ENCODE measurements around the gene MAD1L1.

Gene MAD1L1

DNA sequence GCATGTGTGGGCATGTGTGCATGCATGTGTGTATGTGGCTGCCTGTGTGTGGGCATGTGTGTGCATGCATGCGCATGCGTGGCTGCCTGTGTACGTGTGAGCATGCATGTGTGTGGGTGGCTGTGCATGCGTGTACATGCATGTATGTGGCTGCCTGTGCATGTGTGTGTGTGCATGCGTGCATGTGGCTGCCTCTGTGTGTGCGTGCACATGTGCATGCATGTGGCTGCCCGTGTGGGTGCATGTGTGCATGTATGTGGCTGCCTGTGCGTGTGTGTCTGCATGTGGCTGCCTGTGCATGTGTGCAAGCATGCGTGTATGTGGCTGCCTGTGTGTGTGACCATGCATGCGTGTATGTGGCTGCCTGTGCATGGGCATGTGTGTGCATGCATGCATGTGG lies 345.5 kb downstream of the MAD1L1 start:
- TF ChIP-seq GATA2 (IDR thresholded peaks at IDR 0.05; ENCODE audit: low read depth, low read length), result no peak
- no peak for TF ChIP-seq GATA3 (IDR thresholded peaks at IDR 0.05; ENCODE audit: low read depth, low read length)

DNA sequence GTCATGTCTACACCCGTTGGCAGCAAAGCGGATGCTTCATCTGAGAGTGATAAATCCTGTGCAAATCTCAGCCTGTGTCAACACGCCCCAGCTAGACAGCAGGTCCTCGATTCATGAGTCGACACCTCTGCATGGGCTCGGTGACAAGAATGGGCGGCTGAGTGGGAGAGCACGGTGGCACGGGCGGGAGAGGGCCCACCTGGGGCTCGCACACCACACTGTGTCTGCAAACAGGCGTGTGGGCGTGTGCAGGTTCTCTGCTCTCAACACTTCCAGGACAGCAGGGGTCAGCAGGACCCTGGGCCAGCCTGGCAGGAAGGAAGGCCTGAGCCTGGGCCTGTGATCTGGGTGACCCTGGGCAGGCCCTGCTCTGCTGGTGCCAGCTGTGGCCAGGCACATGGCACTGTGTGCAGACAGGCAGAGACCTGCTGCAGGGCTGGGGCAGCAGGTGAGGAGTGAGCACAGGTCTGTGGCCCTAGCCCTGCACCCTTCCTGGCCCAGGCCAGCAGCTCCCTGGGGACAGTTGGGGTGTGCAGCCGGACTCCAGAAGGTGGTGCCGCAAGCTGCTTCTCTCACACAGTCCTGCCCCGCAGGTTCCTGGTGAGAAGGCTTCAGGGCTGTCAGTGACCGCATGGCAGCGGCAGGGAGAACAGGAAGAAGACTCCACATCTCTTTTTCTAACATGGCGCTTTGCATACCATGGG lies 346.2 kb downstream of the MAD1L1 start:
- TF ChIP-seq GATA3 (IDR thresholded peaks at IDR 0.05; ENCODE audit: low read depth, low read length) (no peak), GATA2 (IDR thresholded peaks at IDR 0.05; ENCODE audit: low read depth, low read length) (no peak)

DNA sequence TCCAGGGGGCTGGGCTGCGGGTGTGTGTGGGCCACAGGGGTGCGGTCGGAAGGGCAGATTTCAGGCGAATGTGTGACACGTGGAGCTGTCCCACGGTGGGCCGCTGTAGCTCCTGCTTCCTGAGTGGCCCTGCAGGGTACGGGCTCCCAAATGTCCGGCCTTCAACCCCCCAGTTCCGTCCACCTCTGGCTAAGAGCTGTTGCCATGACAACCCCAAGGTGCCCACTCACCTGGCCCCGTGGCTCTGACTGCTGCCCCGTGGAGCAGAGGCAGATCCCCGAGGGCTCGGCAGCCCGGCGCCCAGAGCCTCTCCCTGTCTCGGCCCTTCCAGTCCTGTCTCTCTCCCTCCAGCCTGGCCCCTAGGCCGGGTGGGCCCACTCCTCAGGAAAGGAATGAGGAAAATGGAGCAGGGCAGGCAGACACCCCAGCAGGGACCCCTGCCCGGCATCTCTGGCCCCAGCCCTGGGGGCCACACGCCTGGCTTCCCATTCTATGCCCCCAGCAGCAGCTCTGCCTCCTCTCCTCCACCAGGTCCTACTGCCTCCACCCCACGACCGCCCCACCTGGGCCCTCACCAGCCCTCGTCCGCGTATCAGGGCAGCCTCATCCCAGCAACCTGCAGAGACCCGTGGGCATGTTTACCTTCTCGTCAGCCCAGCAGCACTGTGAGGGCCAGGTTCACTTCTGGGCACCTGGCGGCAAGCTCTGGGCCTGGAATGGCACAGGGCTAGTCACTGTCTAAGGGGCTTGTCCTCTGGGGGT lies 347.1 kb downstream of the MAD1L1 start:
- TF ChIP-seq GATA2 (IDR thresholded peaks at IDR 0.05; ENCODE audit: low read depth, low read length) (no peak), GATA3 (IDR thresholded peaks at IDR 0.05; ENCODE audit: low read depth, low read length) (no peak)

DNA sequence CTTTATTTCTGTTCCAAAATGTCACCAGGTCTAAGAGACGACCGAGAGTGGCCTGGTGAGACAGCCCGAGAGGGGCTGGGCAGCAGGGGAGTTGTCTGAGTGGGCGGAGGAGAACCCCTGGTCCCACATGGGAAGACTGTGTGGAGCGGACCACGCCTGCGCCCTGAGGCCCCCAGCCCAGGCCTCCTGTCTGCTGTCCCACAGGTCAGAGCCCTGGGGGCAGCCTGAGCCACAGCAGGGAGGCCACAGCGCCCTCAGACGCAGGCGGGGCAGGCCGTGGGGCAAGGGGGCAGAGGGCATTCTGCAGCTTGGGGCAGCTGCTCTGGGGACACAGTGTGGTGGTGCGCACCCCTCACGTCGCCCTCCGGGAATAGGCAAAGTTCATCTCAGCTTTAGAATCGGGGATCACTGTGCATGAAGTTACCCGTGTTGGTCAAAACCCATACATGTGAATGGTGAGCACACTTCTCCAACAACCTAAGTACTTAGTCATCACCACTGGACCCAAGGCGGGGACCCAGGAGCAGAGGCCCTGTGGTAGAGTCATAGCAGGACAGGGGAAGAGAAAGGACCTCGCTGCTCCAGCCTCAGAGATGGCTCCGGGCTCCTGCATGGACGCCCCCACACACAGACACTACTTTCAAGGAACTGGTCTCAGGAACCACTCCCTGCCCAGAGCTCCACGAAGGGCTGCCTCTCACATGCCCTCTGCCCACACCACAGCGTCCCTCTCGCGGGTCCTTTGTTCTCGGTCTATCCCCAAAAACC lies 348.0 kb downstream of the MAD1L1 start:
- no peak for TF ChIP-seq GATA2 (IDR thresholded peaks at IDR 0.05; ENCODE audit: low read depth, low read length)
- TF ChIP-seq GATA3 (IDR thresholded peaks at IDR 0.05; ENCODE audit: low read depth, low read length), result no peak

DNA sequence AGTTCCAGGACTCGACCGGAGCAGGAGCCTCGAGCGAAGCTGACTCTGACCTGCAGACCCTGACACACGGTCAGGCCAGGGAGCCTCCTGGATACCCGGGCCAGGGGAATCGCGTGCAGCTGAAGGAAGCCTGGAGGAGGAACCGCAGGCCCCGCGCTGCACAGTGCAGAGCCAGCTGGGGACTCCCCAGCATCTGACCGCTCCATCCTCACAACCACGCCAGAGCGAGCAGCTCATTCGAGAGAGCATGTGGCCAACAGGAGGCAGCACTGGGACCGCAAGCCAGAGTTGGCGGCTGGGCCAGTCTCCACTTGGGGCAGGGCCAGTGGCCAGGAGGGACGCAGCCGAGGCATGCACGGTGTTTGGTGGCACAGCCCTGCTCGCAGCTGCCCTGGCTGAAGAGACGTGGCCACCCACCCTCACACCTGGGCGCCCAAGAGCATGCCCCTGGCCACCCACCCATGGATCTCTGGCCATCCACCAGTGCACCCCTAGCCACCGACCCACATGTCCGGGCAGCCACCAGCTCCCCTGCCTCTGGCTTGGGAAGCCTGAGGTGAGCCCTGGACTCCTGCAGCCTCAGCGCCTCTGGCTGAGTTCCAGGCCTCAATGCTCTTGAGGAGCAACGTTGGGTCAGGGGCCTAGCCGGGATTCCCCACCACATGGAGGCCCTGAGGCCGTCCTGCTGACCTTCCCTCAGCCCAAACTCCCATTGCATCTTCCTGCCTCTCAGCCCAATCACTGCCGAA lies 348.7 kb downstream of the MAD1L1 start:
- no peak for TF ChIP-seq GATA3 (IDR thresholded peaks at IDR 0.05; ENCODE audit: low read depth, low read length)
- no peak for TF ChIP-seq GATA2 (IDR thresholded peaks at IDR 0.05; ENCODE audit: low read depth, low read length)

DNA sequence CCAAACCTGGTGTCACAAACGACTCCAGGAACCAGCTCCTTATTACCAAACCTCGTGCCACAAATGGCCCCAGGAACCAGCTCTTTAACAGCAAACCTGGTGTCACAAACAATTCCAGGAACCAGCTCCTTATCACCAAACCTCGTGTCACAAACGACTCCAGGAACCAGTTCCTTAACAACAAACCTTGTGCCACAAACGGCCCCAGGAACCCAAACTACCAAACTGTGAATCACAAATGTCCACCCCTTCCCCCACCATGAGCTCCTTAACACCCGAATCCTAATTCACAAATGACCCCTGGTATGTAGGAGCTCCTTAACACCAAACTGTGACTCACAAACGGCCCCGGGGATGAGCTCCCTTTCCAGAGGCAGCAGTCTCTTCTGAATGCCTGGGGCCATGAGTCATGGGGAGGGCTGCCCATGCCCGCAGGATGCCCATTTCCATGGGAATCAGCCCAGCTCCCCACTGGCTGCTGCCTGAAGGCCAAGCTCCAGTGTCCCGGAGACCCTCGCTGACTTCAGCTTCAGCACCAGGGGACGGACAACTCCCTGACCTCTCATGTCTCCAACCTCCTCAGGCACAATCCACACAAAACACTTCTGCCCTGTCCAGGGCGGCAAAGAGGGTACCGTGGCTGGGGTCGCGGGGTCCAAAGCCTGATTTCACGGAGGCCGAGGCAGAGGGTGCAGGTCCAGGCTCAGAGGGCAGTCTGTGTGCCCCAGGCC lies 349.5 kb downstream of the MAD1L1 start:
- no peak for TF ChIP-seq GATA2 (IDR thresholded peaks at IDR 0.05; ENCODE audit: low read depth, low read length)
- TF ChIP-seq GATA3 (IDR thresholded peaks at IDR 0.05; ENCODE audit: low read depth, low read length), result no peak

DNA sequence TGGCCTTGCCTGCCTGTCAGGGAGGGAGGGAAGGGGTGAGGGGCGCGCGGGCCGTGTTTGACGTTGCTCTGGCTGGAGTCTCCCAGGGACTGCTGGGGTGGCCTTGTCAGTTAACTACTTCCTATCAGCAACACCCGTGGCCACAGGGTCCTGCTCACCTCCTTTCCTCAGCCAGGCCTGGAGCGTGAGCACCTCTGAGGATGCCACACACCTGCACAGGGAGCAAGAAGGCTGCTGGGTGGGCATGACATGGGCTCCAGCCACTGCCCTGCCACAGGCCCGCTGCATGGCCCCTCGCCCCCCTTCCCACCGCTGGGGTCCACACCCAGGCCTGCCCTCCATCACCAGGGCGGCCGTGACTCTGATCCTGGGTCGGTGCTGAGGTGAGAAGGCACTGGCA lies 350.3 kb downstream of the MAD1L1 start:
- no peak for TF ChIP-seq GATA2 (IDR thresholded peaks at IDR 0.05; ENCODE audit: low read depth, low read length)
- no peak for TF ChIP-seq GATA3 (IDR thresholded peaks at IDR 0.05; ENCODE audit: low read depth, low read length)

DNA sequence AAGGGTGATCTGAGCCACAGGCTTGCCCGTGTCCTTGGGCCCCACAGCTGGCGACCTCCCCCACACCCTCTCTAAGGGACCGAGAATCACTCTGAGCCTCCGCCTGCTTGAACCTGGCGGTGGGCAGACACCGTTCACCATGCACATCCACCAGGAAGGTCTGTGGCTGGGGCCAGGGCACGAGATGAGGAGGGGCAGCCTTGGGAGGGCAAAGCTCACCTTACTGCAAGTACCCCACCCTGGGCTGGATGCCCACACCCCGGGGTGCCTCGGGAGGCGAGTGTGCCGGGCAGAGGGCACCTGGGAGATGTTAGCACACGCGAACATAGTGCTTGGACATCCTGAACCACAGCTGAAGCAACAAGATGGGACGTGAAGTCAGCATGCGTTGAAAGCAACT lies 350.8 kb downstream of the MAD1L1 start:
- TF ChIP-seq GATA3 (IDR thresholded peaks at IDR 0.05; ENCODE audit: low read depth, low read length), result no peak
- no peak for TF ChIP-seq GATA2 (IDR thresholded peaks at IDR 0.05; ENCODE audit: low read depth, low read length)

DNA sequence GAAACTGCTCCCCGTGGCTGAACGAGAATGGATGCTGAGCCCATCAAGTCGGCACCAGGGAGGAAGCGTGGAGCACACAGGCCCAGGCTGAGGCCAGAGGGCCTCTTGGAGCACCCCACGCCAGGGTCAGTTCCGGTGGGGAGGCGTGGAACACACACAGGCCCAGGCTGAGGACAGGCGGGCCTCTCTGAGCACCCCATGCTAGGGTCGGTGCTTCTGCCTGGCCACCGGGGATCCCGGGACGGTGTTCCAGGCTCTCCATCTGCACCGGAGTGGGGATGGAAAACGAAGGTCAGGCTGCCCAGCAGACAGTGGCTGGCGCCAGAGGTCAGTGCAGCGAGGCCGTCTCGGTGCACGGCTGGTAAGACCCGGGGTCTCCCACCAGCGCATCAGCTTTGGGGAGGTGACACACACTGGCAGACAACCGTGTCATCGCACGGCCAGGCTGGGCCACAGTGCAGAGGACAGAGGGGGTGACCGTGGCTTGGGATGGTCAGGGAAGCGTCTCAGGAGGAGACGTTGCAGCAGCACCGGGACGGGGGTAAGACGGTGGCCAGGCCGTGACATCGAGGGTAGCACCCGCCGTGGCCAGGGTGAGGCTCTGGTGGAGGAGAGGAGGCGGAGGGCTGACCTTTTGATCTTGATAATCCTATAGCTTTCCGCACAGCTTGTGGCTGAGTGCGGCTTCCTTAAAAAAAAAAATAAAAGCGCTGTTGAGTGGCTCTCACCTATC lies 358.7 kb downstream of the MAD1L1 start:
- no peak for TF ChIP-seq GATA3 (IDR thresholded peaks at IDR 0.05; ENCODE audit: low read depth, low read length)
- TF ChIP-seq GATA2 (IDR thresholded peaks at IDR 0.05; ENCODE audit: low read depth, low read length), result no peak

DNA sequence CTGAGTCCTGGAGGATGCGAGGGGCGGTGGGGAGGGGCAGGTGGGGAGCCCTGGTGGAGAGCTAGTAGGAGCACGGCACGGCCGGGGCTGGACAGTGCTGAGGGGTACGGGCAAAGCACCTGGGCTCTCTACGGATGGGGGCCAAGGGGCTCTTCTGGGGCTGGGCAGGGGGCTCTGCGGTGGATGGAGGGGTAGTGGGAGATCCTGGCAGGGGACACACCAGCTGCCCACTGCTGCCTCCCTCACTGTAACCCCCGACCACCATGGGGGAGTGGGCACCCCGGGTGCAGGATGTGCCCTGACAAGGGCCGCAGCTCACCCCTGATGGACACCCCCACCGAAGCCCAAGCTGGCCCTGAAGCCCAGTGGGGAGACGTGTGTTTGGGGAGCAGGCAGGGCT lies 359.3 kb downstream of the MAD1L1 start:
- TF ChIP-seq GATA3 (IDR thresholded peaks at IDR 0.05; ENCODE audit: low read depth, low read length) (no peak), GATA2 (IDR thresholded peaks at IDR 0.05; ENCODE audit: low read depth, low read length) (no peak)

DNA sequence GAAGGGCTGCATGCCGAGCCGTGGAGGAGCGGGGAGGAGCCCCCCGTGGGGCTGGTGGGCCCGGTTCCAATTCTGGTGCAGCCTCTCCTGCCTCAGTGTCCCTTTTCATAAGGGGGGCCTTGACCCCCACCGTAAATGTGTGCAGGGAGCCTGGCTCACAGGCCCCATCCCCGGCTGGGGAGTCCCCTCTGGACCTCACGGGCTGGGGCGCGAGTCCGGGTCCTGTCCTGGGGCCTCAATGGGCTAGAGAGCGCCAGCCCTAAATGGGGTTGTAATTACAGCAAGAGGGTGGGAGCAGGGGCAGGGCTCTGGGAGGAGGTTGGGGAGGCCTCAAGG lies 359.7 kb downstream of the MAD1L1 start:
- TF ChIP-seq GATA3 (IDR thresholded peaks at IDR 0.05; ENCODE audit: low read depth, low read length) (no peak), GATA2 (IDR thresholded peaks at IDR 0.05; ENCODE audit: low read depth, low read length) (no peak)

DNA sequence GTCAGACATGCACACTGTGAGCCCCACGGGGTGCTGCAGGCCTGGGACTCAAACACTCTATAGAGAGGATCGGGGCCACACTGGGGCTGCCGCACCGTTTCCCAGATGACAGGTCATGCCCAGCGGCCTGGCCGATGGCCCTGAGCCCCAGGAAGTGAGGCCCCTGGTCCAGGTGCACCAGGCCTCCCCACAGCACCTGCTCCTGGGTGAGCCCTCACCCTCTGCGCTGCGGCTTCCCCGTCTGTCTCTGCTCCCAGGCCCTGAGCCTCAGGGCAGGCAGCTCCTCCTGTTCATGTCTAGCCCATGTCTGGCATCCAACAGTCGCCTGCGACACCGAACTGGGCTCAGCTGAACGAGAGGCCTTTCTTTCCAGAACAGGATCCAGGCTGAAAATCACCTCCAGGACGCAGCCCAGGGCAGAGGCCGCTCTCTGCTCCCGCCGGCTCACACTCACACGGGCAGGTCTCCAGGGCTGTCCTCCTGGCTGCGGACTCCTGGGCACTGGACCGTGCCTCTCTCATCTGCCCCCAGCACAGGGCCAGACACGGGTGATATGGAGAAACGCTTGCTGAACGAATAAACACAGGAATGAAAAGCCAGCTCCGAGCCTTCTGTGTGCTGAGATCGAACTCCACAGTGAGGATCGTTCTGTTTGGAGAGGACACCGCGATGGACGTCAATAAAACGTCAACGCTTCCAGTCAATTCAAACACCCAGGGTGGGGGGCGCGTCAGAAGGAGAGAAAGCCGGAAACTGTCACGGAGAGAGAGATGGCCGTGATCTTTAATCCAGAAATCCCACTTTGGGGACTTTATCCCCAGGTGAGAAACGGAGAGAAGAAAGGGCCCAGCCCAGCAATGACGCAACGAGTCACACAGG lies 360.3 kb downstream of the MAD1L1 start:
- TF ChIP-seq GATA3 (IDR thresholded peaks at IDR 0.05; ENCODE audit: low read depth, low read length), result no peak
- TF ChIP-seq GATA2 (IDR thresholded peaks at IDR 0.05; ENCODE audit: low read depth, low read length), result no peak
